Panc1 (cell line): ENCODE data around the gene C3orf62.

Experiments
- CTCF ChIP-seq: fragments of 450-650 bp; IDR thresholded peaks from 2 replicates; pipeline ENCODE4 v1.5.1; 2017; ENCODE audit warnings: mild to moderate bottlenecking
- POLR2AphosphoS5 ChIP-seq: IDR thresholded peaks from 2 replicates; pipeline ENCODE4 v1.6.1; 2012; ENCODE audit warnings: mild to moderate bottlenecking, low read depth, low read length, moderate library complexity
- REST ChIP-seq, 2 experiments: IDR thresholded peaks; 2 replicates each; pipeline ENCODE4 v1.6.1; 2011 to 2012; ENCODE audit warnings: low read depth in 2 of 2, control low read depth in 1 of 2, low read length in 1 of 2, mild to moderate bottlenecking in 1 of 2, moderate library complexity in 1 of 2; ENCODE audit not compliant: insufficient read depth in 1 of 2
- SIN3A ChIP-seq: IDR thresholded peaks from 2 replicates; pipeline ENCODE4 v1.6.1; 2012; ENCODE audit warnings: low read depth, mild to moderate bottlenecking, low read length, moderate library complexity, borderline replicate concordance; ENCODE audit not compliant: insufficient read depth
- TCF7L2 ChIP-seq: IDR thresholded peaks from 2 replicates; pipeline ENCODE4 v1.6.1; 2011; ENCODE audit warnings: mild to moderate bottlenecking, low read depth, low read length, inconsistent platforms

GRCh38 chr3:49248840-49249227 lies 28.2 kb downstream of the C3orf62 start:
- TF ChIP-seq POLR2AphosphoS5 (no peak), CTCF (no peak), SIN3A (no peak), REST (IDR thresholded peaks at IDR 0.05; ENCODE audit: insufficient read depth in 1 of 2, low read depth in 2 of 2, low read length in 1 of 2) (no peak), TCF7L2 (no peak)
